Mammary epithelial cell (primary cell): Measurements from ENCODE around the gene GRB10.

Source experiments
- EZH2 ChIP-seq: IDR thresholded peaks from 2 replicates; pipeline ENCODE4 v1.6.1; 2012; ENCODE audit warnings: low read length, inconsistent platforms, borderline replicate concordance
- TF ChIP-seq, protein P1 (sequence below), 2 donors: IDR thresholded peaks in 1 of 2; conservative IDR thresholded peaks in 1 of 2; 2 replicates each; pipeline ENCODE4 v1.5.1; 2011 to 2012; ENCODE audit warnings: inconsistent platforms in 2 of 2, low read length in 2 of 2, mild to moderate bottlenecking in 2 of 2, control low read depth in 1 of 2, low read depth in 1 of 2; ENCODE audit not compliant: insufficient read depth in 1 of 2; ENCODE audit errors: extremely low read depth in 1 of 2

DNA sequence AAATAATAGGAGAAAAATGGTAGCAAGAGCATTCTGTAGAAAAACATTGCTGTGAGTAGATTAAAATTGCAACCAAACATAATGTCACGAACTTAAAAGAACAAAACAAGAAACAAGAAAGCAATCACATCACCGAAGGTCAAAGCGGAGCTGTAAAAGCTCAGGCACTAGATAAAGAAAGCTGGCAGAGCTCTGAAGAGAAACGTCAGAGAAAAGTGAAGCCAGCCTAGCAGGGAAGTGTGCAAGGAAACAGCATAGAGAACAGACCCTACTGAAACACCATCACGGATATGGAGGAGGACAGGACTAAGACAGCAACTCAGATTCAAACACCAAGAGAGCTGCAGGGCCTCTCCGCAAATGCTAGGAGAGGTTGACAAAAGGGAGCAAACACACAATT lies 195.0 kb downstream of the GRB10 start:
- TF ChIP-seq, protein P1, sequence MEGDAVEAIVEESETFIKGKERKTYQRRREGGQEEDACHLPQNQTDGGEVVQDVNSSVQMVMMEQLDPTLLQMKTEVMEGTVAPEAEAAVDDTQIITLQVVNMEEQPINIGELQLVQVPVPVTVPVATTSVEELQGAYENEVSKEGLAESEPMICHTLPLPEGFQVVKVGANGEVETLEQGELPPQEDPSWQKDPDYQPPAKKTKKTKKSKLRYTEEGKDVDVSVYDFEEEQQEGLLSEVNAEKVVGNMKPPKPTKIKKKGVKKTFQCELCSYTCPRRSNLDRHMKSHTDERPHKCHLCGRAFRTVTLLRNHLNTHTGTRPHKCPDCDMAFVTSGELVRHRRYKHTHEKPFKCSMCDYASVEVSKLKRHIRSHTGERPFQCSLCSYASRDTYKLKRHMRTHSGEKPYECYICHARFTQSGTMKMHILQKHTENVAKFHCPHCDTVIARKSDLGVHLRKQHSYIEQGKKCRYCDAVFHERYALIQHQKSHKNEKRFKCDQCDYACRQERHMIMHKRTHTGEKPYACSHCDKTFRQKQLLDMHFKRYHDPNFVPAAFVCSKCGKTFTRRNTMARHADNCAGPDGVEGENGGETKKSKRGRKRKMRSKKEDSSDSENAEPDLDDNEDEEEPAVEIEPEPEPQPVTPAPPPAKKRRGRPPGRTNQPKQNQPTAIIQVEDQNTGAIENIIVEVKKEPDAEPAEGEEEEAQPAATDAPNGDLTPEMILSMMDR (conservative IDR thresholded peaks at IDR 0.05 in 1 of 2, IDR thresholded peaks at IDR 0.05 in 1 of 2; ENCODE audit: extremely low read depth in 1 of 2, insufficient read depth in 1 of 2, low read depth in 1 of 2, low read length in 2 of 2): no peak
- no peak for TF ChIP-seq EZH2
